ENCODE data around the gene MT1HL1. TPM values are rescaled to one million over a fixed set of nuclear protein-coding genes. Genes with fewer than 3 reads are reported as not detected.

Gene MT1HL1
- total and polyA plus RNA-seq, 4 donors, result 0.78 TPM; not detected in 3

DNA sequence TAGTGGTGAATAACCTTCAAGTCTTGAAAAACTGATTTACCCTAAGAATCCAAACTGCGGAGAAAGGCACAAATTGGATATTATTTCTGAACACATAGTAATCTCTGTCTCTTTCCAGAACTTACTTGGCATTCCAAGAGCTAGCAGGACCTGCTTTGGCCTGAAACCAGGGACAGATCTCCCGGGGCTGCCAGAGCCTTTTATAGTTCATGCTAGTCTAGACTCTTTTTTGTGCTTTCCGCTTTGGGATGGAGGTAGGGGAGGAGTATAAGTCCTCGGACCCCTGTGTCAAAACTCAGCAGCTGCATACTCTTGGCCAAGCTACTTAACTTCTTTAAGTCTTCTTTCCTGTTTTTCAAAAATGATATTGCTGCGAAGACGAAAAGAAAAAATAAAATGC, 34.0 kb upstream of the MT1HL1 start:
- TF ChIP-seq JUND (IDR thresholded peaks at IDR 0.05) (no peak), SP1 (IDR thresholded peaks at IDR 0.05) (no peak), HNF4A (conservative IDR thresholded peaks at IDR 0.05) (no peak), GABPA (IDR thresholded peaks at IDR 0.05 in 1 of 2, conservative IDR thresholded peaks at IDR 0.05 in 1 of 2) (no peak), YY1 (IDR thresholded peaks at IDR 0.05) (no peak), NR2F2 (IDR thresholded peaks at IDR 0.05) (no peak), FOXA1 (IDR thresholded peaks at IDR 0.05) (no peak), TAF1 (conservative IDR thresholded peaks at IDR 0.05) (no peak), RXRA (IDR thresholded peaks at IDR 0.05) (no peak), RAD21 (IDR thresholded peaks at IDR 0.05) (no peak), HNF4G (IDR thresholded peaks at IDR 0.05) (no peak), FOXA2 (IDR thresholded peaks at IDR 0.05) (no peak), EGR1 (IDR thresholded peaks at IDR 0.05; ENCODE audit: low read depth in 2 of 2) (no peak)
- TF ChIP-seq, protein P1, sequence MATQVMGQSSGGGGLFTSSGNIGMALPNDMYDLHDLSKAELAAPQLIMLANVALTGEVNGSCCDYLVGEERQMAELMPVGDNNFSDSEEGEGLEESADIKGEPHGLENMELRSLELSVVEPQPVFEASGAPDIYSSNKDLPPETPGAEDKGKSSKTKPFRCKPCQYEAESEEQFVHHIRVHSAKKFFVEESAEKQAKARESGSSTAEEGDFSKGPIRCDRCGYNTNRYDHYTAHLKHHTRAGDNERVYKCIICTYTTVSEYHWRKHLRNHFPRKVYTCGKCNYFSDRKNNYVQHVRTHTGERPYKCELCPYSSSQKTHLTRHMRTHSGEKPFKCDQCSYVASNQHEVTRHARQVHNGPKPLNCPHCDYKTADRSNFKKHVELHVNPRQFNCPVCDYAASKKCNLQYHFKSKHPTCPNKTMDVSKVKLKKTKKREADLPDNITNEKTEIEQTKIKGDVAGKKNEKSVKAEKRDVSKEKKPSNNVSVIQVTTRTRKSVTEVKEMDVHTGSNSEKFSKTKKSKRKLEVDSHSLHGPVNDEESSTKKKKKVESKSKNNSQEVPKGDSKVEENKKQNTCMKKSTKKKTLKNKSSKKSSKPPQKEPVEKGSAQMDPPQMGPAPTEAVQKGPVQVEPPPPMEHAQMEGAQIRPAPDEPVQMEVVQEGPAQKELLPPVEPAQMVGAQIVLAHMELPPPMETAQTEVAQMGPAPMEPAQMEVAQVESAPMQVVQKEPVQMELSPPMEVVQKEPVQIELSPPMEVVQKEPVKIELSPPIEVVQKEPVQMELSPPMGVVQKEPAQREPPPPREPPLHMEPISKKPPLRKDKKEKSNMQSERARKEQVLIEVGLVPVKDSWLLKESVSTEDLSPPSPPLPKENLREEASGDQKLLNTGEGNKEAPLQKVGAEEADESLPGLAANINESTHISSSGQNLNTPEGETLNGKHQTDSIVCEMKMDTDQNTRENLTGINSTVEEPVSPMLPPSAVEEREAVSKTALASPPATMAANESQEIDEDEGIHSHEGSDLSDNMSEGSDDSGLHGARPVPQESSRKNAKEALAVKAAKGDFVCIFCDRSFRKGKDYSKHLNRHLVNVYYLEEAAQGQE (IDR thresholded peaks at IDR 0.05), result no peak
- TF ChIP-seq, protein P2, sequence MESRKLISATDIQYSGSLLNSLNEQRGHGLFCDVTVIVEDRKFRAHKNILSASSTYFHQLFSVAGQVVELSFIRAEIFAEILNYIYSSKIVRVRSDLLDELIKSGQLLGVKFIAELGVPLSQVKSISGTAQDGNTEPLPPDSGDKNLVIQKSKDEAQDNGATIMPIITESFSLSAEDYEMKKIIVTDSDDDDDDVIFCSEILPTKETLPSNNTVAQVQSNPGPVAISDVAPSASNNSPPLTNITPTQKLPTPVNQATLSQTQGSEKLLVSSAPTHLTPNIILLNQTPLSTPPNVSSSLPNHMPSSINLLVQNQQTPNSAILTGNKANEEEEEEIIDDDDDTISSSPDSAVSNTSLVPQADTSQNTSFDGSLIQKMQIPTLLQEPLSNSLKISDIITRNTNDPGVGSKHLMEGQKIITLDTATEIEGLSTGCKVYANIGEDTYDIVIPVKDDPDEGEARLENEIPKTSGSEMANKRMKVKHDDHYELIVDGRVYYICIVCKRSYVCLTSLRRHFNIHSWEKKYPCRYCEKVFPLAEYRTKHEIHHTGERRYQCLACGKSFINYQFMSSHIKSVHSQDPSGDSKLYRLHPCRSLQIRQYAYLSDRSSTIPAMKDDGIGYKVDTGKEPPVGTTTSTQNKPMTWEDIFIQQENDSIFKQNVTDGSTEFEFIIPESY (IDR thresholded peaks at IDR 0.05), result no peak
- TF ChIP-seq, protein P3, sequence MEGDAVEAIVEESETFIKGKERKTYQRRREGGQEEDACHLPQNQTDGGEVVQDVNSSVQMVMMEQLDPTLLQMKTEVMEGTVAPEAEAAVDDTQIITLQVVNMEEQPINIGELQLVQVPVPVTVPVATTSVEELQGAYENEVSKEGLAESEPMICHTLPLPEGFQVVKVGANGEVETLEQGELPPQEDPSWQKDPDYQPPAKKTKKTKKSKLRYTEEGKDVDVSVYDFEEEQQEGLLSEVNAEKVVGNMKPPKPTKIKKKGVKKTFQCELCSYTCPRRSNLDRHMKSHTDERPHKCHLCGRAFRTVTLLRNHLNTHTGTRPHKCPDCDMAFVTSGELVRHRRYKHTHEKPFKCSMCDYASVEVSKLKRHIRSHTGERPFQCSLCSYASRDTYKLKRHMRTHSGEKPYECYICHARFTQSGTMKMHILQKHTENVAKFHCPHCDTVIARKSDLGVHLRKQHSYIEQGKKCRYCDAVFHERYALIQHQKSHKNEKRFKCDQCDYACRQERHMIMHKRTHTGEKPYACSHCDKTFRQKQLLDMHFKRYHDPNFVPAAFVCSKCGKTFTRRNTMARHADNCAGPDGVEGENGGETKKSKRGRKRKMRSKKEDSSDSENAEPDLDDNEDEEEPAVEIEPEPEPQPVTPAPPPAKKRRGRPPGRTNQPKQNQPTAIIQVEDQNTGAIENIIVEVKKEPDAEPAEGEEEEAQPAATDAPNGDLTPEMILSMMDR (IDR thresholded peaks at IDR 0.05; ENCODE audit: low read depth, low read length, missing input control), result no peak
- TF ChIP-seq, protein P4, sequence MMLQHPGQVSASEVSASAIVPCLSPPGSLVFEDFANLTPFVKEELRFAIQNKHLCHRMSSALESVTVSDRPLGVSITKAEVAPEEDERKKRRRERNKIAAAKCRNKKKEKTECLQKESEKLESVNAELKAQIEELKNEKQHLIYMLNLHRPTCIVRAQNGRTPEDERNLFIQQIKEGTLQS (IDR thresholded peaks at IDR 0.05), result no peak
- TF ChIP-seq, protein P5, sequence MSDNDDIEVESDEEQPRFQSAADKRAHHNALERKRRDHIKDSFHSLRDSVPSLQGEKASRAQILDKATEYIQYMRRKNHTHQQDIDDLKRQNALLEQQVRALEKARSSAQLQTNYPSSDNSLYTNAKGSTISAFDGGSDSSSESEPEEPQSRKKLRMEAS (IDR thresholded peaks at IDR 0.05), result no peak
- H3K27ac ChIP-seq (ENCODE audit: low read depth in 1 of 2, low read length in 2 of 2), result no peak overlapping the region
- H3K36me3 ChIP-seq (ENCODE audit: control insufficient read depth in 4 of 4, insufficient read depth in 3 of 4, low read depth in 1 of 4, low read length in 3 of 4), result no peaks in the 10 kb centered on the region
- 82% methylated on average over 6 of the region's 6 CpGs for WGBS
- no peak overlapping the region for H3K9ac ChIP-seq (ENCODE audit: low read depth in 1 of 2, low read length in 2 of 2)
- H3K27me3 ChIP-seq (ENCODE audit: control insufficient read depth in 4 of 4, insufficient read depth in 4 of 4, low read length in 3 of 4), result peaks cover 0 to 22% (median 9%) of the 10 kb centered on the region in 4 donors
- H3K9me3 ChIP-seq (ENCODE audit: control insufficient read depth in 4 of 4, low read length in 3 of 4), result peaks cover 0 to 6% (median 0%) of the 10 kb centered on the region in 4 donors
- H3K4me1 ChIP-seq (ENCODE audit: control insufficient read depth in 4 of 4, insufficient read depth in 4 of 4, low read length in 3 of 4), result peaks cover 4 to 12% (median 10%) of the 10 kb centered on the region in 4 donors
- DNase-seq (ENCODE audit: low spot score), result no peak
- H3K4me3 ChIP-seq (ENCODE audit: low read depth in 1 of 3, low read length in 3 of 3), result no peak overlapping the region
